ENCODE measurements around the gene SERPINA7.
"Not testable (repeated sequence)": the region's sequence is repeated elsewhere in the genome, so short reads cannot be mapped to it uniquely, and the experiment has no call there.

The SERPINA7 gene

GRCh38 chrX:106038625-106039024 lies at the start of gene SERPINA7:
Gene SERPINA7, minus strand, starts transcription at chrX:106038727. Its CDS starts 1,669 bp downstream, at chrX:106037058.
- no peak for DNase-seq (ENCODE audit: low spot score)

DNA sequence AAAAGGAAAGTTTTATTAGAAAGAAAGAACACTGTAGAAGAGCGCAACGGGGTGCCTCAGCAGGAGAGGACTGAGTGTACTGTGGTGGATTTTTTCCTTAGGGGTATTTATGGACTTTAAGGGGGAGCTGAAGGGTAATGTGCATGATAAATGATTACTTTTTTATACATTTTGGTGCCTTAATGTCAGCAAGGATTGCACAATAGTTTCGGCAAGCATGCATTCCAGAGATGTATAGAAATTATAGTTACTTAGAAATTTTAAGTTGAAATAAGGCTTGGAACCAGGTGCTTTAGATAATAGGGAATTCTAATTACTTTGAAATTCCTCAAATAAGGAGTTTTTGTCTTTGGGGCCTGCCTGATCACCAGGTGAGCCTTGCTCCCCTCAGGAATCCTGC lies 30.5 kb upstream of the SERPINA7 start:
- no peak for DNase-seq (ENCODE audit: low spot score)

- DNase-seq (ENCODE audit: low spot score): no peak
Measured at GRCh38 chrX:106050054-106050453, 11.5 kb upstream of the SERPINA7 start.

DNA sequence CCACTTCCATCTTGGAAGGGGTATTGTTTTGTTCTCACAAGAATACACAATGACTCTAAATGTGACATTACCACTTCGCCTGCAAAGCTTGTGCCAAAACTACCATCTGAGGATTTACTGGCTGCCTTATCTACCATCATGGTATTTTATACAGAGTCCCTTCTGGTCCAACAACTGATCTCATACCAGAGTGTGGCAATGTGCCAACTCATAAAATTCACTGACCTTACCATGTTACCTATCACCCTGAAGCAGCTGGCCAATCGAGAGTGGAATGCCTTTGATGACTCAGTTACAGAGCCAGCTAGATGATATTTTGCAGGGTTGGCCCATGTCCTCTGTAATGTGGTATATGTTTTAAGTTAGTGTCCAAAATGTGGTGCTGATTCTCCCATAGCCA lies 3.8 kb upstream of the SERPINA7 start:
- DNase-seq (ENCODE audit: low spot score): no peak

GRCh38 chrX:106040861-106041260 lies 2.3 kb upstream of the SERPINA7 start:
- no peak for DNase-seq (ENCODE audit: low spot score)

GRCh38 chrX:106039920-106040319 lies 1.4 kb upstream of the SERPINA7 start:
- DNase-seq (ENCODE audit: low spot score): no peak

- no peak for DNase-seq (ENCODE audit: low spot score)
Measured at GRCh38 chrX:106037835-106038473, 573 bp downstream of the SERPINA7 start.

GRCh38 chrX:106036716-106037115 lies 1.8 kb downstream of the SERPINA7 start:
- DNase-seq (ENCODE audit: low spot score): no peak

GRCh38 chrX:106035064-106035463 lies 3.5 kb downstream of the SERPINA7 start:
- DNase-seq (ENCODE audit: low spot score): no peak

DNA sequence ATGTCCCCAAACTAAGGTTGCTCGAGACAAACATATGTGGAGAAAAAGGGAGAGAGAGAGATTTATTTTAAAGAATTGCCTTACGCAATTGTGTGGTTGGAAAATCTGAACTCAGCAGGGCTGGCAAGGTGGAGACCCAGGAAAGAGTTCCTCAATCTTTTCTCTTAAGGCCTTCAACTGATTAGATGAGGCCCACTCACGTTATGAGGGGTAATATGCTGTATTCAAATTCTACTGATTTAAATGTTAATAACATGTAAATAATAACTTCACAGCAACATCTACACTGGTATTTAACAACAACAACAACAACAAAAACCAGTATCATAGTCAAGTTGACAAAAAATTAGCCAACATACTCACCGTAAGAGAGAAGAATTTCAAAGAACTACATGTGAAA lies 14.6 kb downstream of the SERPINA7 start:
- no peak for DNase-seq (ENCODE audit: low spot score)

GRCh38 chrX:106022238-106022637 lies 16.3 kb downstream of the SERPINA7 start:
- no peak for DNase-seq (ENCODE audit: low spot score)

DNA sequence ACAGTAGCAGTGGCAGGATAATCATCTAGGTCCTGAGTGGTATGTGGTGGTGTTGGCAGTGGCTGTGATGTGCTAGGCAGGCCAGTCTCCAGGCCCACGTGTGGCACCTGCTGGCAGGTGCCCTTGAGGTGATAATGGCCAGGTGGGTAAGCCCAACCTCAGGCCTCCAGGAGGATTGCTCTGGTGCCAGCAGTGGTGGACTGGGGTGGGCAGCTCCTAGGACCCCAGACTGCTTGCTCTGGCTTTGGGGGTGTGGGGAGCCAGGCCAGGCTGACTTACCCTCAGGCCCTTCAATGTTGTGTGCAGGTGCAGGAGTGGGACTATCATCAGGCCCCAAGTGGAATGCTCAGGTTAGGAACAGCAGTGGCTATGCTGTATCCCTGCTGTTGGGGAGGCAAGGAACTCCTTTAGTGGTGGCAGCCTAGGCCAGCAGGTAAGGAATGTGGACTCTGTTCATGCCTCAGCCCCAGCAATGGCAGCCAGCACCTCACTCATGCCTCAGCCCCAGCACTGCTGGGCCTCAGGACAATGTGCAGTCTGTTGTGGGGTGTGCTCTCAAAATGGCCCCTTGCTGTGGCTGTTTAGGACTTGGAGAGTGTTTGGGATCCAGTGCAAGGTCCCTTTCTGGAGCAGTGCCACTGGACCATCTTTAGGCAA lies 24.3 kb downstream of the SERPINA7 start:
- no peak for DNase-seq (ENCODE audit: low spot score)

DNA sequence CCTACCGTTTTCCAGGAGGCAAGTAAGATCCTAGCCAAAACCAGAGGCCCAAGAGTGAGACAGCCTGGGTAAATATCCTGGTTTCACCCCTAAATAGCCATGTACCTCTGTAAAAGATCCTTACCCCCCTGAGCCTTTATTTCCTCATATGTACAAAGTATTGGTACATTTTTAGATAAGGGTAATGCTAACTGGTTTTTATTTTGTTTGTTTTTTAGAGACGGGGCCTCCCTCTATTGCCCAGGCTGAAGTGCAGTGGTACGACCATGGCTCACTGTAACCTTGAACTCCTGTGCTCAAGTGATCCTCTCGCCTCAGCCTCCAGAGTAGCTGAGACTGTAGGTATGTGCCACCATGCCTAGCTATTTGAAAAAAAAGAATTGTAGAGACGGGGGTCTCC lies 29.4 kb downstream of the SERPINA7 start:
- no peak for DNase-seq (ENCODE audit: low spot score)

DNA sequence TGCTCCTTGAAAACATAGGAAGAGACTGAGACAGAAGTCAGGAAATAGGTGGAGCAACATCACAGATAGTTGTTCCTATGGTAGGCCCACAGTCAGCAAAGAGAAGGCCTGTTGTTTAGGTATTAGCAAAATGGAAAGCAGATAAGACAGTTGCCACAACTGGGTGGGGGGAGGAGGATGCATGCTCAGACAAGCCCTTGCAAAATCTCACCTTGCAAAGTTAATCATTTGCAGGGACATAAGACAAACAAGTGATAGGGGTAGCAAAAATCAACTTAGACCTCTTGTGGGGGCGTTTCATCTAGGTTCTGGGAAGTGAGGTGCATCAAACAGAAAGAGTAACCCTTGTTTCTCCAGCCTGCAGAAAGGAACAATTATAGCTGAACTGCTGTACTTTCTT lies 30.7 kb downstream of the SERPINA7 start:
- no peak for DNase-seq (ENCODE audit: low spot score)

DNA sequence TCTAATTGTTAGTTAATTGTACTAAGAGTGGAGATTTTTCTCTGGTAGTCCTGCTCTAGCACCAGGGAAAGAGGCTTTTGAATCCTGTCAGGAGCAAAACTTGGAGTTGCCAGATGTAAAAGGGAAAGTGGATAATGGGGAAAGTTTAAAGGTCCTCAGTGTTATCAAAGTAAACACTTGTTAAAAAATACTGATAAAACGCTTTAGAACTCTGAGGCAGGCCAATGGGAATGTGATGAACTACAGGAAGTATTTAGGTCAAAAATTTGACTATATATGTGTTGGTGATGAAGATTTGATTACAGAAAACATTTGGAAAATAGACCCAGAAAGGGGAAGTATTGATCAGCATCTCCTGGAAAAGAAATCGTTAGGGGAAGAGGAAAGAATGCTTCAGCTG lies 32.8 kb downstream of the SERPINA7 start:
- no peak for DNase-seq (ENCODE audit: low spot score)

DNA sequence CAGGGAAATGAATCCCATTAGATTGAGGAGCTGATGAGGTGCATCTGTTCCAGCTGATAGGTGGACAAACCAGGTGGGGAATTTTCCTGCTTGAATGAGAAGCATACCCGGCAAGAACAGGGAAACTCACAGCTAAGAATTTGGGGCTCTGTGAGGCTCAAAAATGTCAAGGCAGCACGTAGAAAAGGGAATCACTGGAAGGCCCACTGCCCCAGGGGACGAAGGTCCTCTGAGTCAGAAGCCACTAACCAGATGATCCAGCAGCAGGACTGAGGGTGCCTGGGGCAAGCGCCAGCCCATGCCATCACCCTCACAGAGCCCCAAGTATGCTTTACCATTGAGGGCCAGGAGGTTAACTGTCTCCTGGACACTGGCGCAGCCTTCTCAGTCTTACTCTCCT lies 37.9 kb downstream of the SERPINA7 start:
- not testable (repeated sequence) for DNase-seq (ENCODE audit: low spot score)

- DNase-seq (ENCODE audit: low spot score): no peak
Measured at GRCh38 chrX:106000203-106000602, 38.3 kb downstream of the SERPINA7 start.

DNA sequence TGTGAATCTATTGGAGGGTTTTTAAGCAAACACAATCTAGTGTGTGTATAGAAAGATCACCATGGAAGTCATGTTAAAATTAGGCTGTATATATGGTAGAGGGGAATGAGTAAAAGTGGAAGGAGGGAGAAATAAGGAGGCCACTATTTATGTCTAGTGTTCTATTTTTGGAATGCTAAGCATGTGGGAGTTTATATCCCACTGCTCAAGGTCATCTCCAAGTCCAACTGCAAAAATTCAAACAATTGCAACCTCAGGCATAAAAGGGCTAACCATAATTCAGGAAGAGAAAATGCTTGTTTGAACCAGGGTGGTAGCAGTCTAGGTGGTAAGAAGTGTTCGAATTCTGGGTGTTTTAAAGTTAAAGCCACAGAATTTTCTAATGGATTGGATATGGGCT lies 39.2 kb downstream of the SERPINA7 start:
- DNase-seq (ENCODE audit: low spot score): no peak

GRCh38 chrX:105988487-105988886 lies 50.0 kb downstream of the SERPINA7 start:
- not testable (repeated sequence) for DNase-seq (ENCODE audit: low spot score)
